ENCODE measurements around the gene ALDH1L1.

ALDH1L1 gene

GRCh38 chr3:126118591-126118990 is 61.8 kb downstream of the ALDH1L1 start:
- no peak for DNase-seq (ENCODE audit: low spot score)

GRCh38 chr3:126117786-126118185 is 62.6 kb downstream of the ALDH1L1 start:
- DNase-seq (ENCODE audit: low spot score): no peak

GRCh38 chr3:126117212-126117611 is 63.2 kb downstream of the ALDH1L1 start:
- DNase-seq (ENCODE audit: low spot score): no peak

- no peak for DNase-seq (ENCODE audit: low spot score)
Measured at GRCh38 chr3:126116526-126116925, 63.9 kb downstream of the ALDH1L1 start.

GRCh38 chr3:126114443-126115386 is 65.7 kb downstream of the ALDH1L1 start:
- DNase-seq (ENCODE audit: low spot score): no peak

GRCh38 chr3:126113733-126114442 is 66.5 kb downstream of the ALDH1L1 start:
- DNase-seq (ENCODE audit: low spot score): no peak

GRCh38 chr3:126113238-126113555 is 67.2 kb downstream of the ALDH1L1 start:
- DNase-seq (ENCODE audit: low spot score): no peak

- no peak for DNase-seq (ENCODE audit: low spot score)
Measured at GRCh38 chr3:126112531-126113237, 67.7 kb downstream of the ALDH1L1 start.

- DNase-seq (ENCODE audit: low spot score): no peak
Measured at GRCh38 chr3:126111566-126112475, 68.6 kb downstream of the ALDH1L1 start.

GRCh38 chr3:126111126-126111551 is 69.2 kb downstream of the ALDH1L1 start:
- no peak for DNase-seq (ENCODE audit: low spot score)

- no peak for DNase-seq (ENCODE audit: low spot score)
Measured at GRCh38 chr3:126110431-126111125, 69.8 kb downstream of the ALDH1L1 start.

- DNase-seq (ENCODE audit: low spot score): no peak
Measured at GRCh38 chr3:126109880-126110235, 70.5 kb downstream of the ALDH1L1 start.

GRCh38 chr3:126109146-126109879 is 71.1 kb downstream of the ALDH1L1 start:
- no peak for DNase-seq (ENCODE audit: low spot score)

- no peak for DNase-seq (ENCODE audit: low spot score)
Measured at GRCh38 chr3:126108676-126109050, 71.7 kb downstream of the ALDH1L1 start.

- DNase-seq (ENCODE audit: low spot score): no peak
Measured at GRCh38 chr3:126107957-126108675, 72.3 kb downstream of the ALDH1L1 start.

GRCh38 chr3:126107203-126107939 is 73.0 kb downstream of the ALDH1L1 start:
- no peak for DNase-seq (ENCODE audit: low spot score)

GRCh38 chr3:126106336-126107202 is 73.8 kb downstream of the ALDH1L1 start:
- no peak for DNase-seq (ENCODE audit: low spot score)

- DNase-seq (ENCODE audit: low spot score): no peak
Measured at GRCh38 chr3:126105691-126106187, 74.6 kb downstream of the ALDH1L1 start.

All from CD4-positive, alpha-beta T cell treated with Interleukin-6 at 100 ng/mL for 8 hours (primary cell).